HCT116 (cell line): Measurements from ENCODE around the gene AVL9. TPM values are rescaled to one million over a fixed set of nuclear protein-coding genes. Genes with fewer than 3 reads are reported as not detected.

Source experiments
- ATAC-seq: fragments of 200-7000 bp; cut with Tn5 transposase; 2 replicates; pipeline ENCODE4 v1.9.1; 2020; ENCODE audit warnings: mild to moderate bottlenecking, moderate library complexity
- BruUV-seq: library from RNA; stranded (reverse); fragments of 400-500 nt; replicated peaks from 2 replicates; lab custom pipeline; 2021; lab: Mats Ljungman, UMichigan
- CTCF ChIA-PET: fragments of 300-600 bp; sonication (Branson Sonifier 250); formaldehyde crosslinking; loops from one replicate; lab custom pipeline; 2021; ENCODE audit warnings: antibody characterized with exemption; lab: Charles Lee
- POLR2A ChIA-PET: fragments of 300-600, 350-600 bp; sonication (Branson Sonifier 250); formaldehyde crosslinking; loops from one replicate; lab custom pipeline; 2021; ENCODE audit warnings: antibody characterized with exemption; lab: Charles Lee
- RAD21 ChIA-PET, 2 experiments: fragments of 300-600 bp; sonication (Branson Sonifier 250); formaldehyde crosslinking; loops; one replicate each; lab custom pipeline; 2023; ENCODE audit warnings: low total read pairs in 2 of 2; ENCODE audit not compliant: uncharacterized antibody in 2 of 2, unreplicated experiment in 2 of 2, low non-redundant PET in 1 of 2; lab: Charles Lee
- DNase-seq: peaks from one replicate; pipeline ENCODE4 v3.0.0-alpha.2; 2010; ENCODE audit warnings: low read depth, low spot score
- H2AFZ ChIP-seq: fragments of 200-600 bp; shearing (Covaris generic), sonication (generic); 2 replicates; pipeline ENCODE4 v1.6.1; 2017; ENCODE audit warnings: low read depth, mixed run types, mixed read lengths, antibody characterized with exemption, low read length; ENCODE audit not compliant: poor library complexity, severe bottlenecking
- H3K27ac ChIP-seq: 2 replicates; pipeline ENCODE4 v1.5.1; 2012; ENCODE audit warnings: low read depth, low read length
- H3K27me3 ChIP-seq: fragments of 200-600 bp; sonication (generic); 2 replicates; pipeline ENCODE4 v1.6.1; 2016; ENCODE audit warnings: mixed run types, low read length, mixed read lengths; ENCODE audit not compliant: insufficient read depth
- H3K36me3 ChIP-seq, 2 experiments: fragments of 200-500 bp in 1 of 2; fragments of 200-600 bp in 1 of 2; sonication (Bioruptor generic) in 1 of 2; sonication (generic) in 1 of 2; 2 replicates each; pipeline versions ENCODE4 v1.5.1 to v1.6.1; 2014 to 2016; ENCODE audit warnings: low read length in 2 of 2, inconsistent platforms in 1 of 2, mixed read lengths in 1 of 2, mixed run types in 1 of 2; ENCODE audit not compliant: insufficient read depth in 2 of 2, control insufficient read depth in 1 of 2
- H3K4me1 ChIP-seq, 2 experiments: fragments of 200-600 bp in 1 of 2; sonication (generic) in 1 of 2; 2 replicates each; pipeline versions ENCODE4 v1.5.1 to v1.6.1; 2012 to 2017; ENCODE audit warnings: low read length in 2 of 2, inconsistent platforms in 1 of 2, mild to moderate bottlenecking in 1 of 2, mixed read lengths in 1 of 2, mixed run types in 1 of 2, moderate library complexity in 1 of 2; ENCODE audit not compliant: insufficient read depth in 2 of 2, control insufficient read depth in 1 of 2
- H3K4me2 ChIP-seq: fragments of 200-600 bp; sonication (generic); 2 replicates; pipeline ENCODE4 v1.6.1; 2017; ENCODE audit warnings: mixed run types, low read length, mixed read lengths
- H3K4me3 ChIP-seq, 2 experiments: fragments of 200-600 bp in 1 of 2; sonication (generic) in 1 of 2; replicated peaks in 1 of 2; 2 replicates each; pipeline ENCODE4 v1.5.1; 2011 to 2016; ENCODE audit warnings: low read length in 2 of 2, control low read depth in 1 of 2, low read depth in 1 of 2, mild to moderate bottlenecking in 1 of 2, mixed read lengths in 1 of 2, mixed run types in 1 of 2
- H3K79me2 ChIP-seq: fragments of 200-600 bp; sonication (generic); 2 replicates; pipeline ENCODE4 v1.6.1; 2017; ENCODE audit warnings: mild to moderate bottlenecking, mixed run types, low read length, moderate library complexity, mixed read lengths; ENCODE audit not compliant: insufficient read depth
- H3K9ac ChIP-seq: fragments of 200-600 bp; sonication (generic); 2 replicates; pipeline ENCODE4 v1.6.1; 2016; ENCODE audit warnings: low read length, mixed read lengths
- H3K9me2 ChIP-seq: fragments of 200-600 bp; sonication (generic), shearing (Covaris generic); 2 replicates; pipeline ENCODE4 v1.6.1; 2017; ENCODE audit warnings: mixed run types, mild to moderate bottlenecking, moderate library complexity; ENCODE audit not compliant: insufficient read depth
- H3K9me3 ChIP-seq, 2 experiments: fragments of 200-500 bp in 1 of 2; fragments of 200-600 bp in 1 of 2; sonication (Bioruptor generic) in 1 of 2; sonication (generic) in 1 of 2; 2 replicates each; pipeline ENCODE4 v1.6.1; 2014 to 2017; ENCODE audit warnings: low read length in 2 of 2, mixed read lengths in 2 of 2, inconsistent platforms in 1 of 2, low read depth in 1 of 2, mild to moderate bottlenecking in 1 of 2, mixed run types in 1 of 2, moderate library complexity in 1 of 2; ENCODE audit not compliant: control insufficient read depth in 1 of 2, insufficient read depth in 1 of 2
- H4K20me1 ChIP-seq: fragments of 200-600 bp; sonication (generic), shearing (Covaris generic); 2 replicates; pipeline ENCODE4 v1.6.1; 2017; ENCODE audit warnings: mixed run types, mild to moderate bottlenecking, moderate library complexity; ENCODE audit not compliant: insufficient read depth
- CBX3 ChIP-seq: IDR thresholded peaks from 2 replicates; pipeline ENCODE4 v1.6.1; 2012; ENCODE audit warnings: low read depth
- CEBPB ChIP-seq: IDR thresholded peaks from 2 replicates; pipeline ENCODE4 v1.6.1; 2012; ENCODE audit warnings: low read depth
- ELF1 ChIP-seq: IDR thresholded peaks from 2 replicates; pipeline ENCODE4 v1.6.1; 2012; ENCODE audit warnings: low read depth, borderline replicate concordance
- EZH2 ChIP-seq: fragments of 200-600 bp; sonication (generic); IDR thresholded peaks from 2 replicates; pipeline ENCODE4 v1.6.1; 2017; ENCODE audit warnings: antibody characterized with exemption, mixed run types
- EZH2phosphoT487 ChIP-seq: fragments of 200-600 bp; IDR thresholded peaks from 2 replicates; pipeline ENCODE4 v1.6.1; 2018; ENCODE audit warnings: antibody characterized with exemption, borderline replicate concordance
- FOSL1 ChIP-seq: IDR thresholded peaks from 2 replicates; pipeline ENCODE4 v1.6.1; 2012; ENCODE audit warnings: low read depth
- POLR2A ChIP-seq: IDR thresholded peaks from 2 replicates; pipeline ENCODE4 v1.7.0; 2011; ENCODE audit warnings: borderline replicate concordance; ENCODE audit not compliant: insufficient read depth, insufficient read length; ENCODE audit errors: extremely low read depth
- RAD21 ChIP-seq: IDR thresholded peaks from 2 replicates; pipeline ENCODE4 v1.6.1; 2012; ENCODE audit warnings: low read depth, mild to moderate bottlenecking
- SP1 ChIP-seq: IDR thresholded peaks from 2 replicates; pipeline ENCODE4 v1.6.1; 2012; ENCODE audit warnings: low read depth
- YY1 ChIP-seq: IDR thresholded peaks from 2 replicates; pipeline ENCODE4 v1.6.1; 2011; ENCODE audit warnings: low read length, low read depth, moderate library complexity, mild to moderate bottlenecking; ENCODE audit not compliant: insufficient replicate concordance; ENCODE audit errors: extremely low read depth
- ZBTB33 ChIP-seq: IDR thresholded peaks from 2 replicates; pipeline ENCODE4 v1.6.1; 2011; ENCODE audit warnings: mild to moderate bottlenecking, low read length, moderate library complexity; ENCODE audit not compliant: insufficient replicate concordance; ENCODE audit errors: extremely low read depth
- intact Hi-C: fragments of 100-400 bp; cut with micrococcal nuclease; formaldehyde crosslinking; loops from 2 replicates; pipeline ENCODE4 v1.10.0; 2022
- total RNA-seq: library from RNA; stranded (reverse); gene quantifications from one replicate; pipeline ENCODE4 v1.2.1, GENCODE V29; 2021; ENCODE audit not compliant: unreplicated experiment
- TF ChIP-seq, protein P1 (sequence below): IDR thresholded peaks from 2 replicates; pipeline ENCODE4 v1.6.1; 2012; ENCODE audit warnings: low read depth

The AVL9 gene
- total RNA-seq, 1 experiment from 2014 or later, result 89.0 TPM

GRCh38 chr7:32459788-32460187 lies 35.5 kb upstream of the AVL9 start (continued):
- TF ChIP-seq ZBTB33 (no peak), SP1 (no peak), RAD21 (no peak), EZH2 (no peak), ELF1 (no peak), CEBPB (no peak)
- TF ChIP-seq, all 23 proteins: peak for 0

DNA sequence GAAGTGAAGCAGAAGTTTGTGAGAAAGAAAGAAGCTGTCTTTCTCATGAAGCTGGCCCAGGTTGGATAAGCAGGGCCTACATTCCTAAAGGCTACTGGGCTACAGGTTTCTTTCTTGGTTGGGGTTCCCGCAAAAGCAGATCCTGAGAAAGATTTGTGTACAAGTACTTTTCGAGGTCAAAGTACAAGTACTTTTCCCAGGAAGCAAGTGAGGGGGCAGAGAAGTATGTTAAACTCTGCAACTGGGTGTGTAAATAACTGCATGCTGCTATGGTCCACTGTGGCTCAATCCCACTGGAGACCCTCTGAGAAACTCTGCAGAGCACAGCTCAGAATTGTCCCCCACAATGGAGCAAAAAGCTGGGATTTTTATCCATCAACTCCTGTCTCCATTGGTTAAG lies 33.8 kb upstream of the AVL9 start:
- H3K9me2 ChIP-seq, result no peaks in the 10 kb centered on the region
- H3K4me3 ChIP-seq, result no peak overlapping the region
- CTCF ChIA-PET, result no interaction called here
- H3K4me2 ChIP-seq, result no peak overlapping the region
- no TSS peak for BruUV-seq
- no peak for ATAC-seq
- DNase-seq, result no peak
- peaks cover 6% of the 10 kb centered on the region in 2 experiments; a peak in 3 of 4 replicates for H3K4me1 ChIP-seq
- no peaks in the 10 kb centered on the region for H3K79me2 ChIP-seq
- H4K20me1 ChIP-seq, result no peaks in the 10 kb centered on the region
- intact Hi-C loops, result no loop called here
- H2AFZ ChIP-seq, result no peak overlapping the region
- no peaks in the 10 kb centered on the region for H3K36me3 ChIP-seq
- H3K9me3 ChIP-seq, result no peaks in the 10 kb centered on the region
- H3K27me3 ChIP-seq, result no peaks in the 10 kb centered on the region
- no peak overlapping the region for H3K9ac ChIP-seq
- RAD21 ChIA-PET, result no interaction called here
- POLR2A ChIA-PET, result no interaction called here
- TF ChIP-seq, protein P1, sequence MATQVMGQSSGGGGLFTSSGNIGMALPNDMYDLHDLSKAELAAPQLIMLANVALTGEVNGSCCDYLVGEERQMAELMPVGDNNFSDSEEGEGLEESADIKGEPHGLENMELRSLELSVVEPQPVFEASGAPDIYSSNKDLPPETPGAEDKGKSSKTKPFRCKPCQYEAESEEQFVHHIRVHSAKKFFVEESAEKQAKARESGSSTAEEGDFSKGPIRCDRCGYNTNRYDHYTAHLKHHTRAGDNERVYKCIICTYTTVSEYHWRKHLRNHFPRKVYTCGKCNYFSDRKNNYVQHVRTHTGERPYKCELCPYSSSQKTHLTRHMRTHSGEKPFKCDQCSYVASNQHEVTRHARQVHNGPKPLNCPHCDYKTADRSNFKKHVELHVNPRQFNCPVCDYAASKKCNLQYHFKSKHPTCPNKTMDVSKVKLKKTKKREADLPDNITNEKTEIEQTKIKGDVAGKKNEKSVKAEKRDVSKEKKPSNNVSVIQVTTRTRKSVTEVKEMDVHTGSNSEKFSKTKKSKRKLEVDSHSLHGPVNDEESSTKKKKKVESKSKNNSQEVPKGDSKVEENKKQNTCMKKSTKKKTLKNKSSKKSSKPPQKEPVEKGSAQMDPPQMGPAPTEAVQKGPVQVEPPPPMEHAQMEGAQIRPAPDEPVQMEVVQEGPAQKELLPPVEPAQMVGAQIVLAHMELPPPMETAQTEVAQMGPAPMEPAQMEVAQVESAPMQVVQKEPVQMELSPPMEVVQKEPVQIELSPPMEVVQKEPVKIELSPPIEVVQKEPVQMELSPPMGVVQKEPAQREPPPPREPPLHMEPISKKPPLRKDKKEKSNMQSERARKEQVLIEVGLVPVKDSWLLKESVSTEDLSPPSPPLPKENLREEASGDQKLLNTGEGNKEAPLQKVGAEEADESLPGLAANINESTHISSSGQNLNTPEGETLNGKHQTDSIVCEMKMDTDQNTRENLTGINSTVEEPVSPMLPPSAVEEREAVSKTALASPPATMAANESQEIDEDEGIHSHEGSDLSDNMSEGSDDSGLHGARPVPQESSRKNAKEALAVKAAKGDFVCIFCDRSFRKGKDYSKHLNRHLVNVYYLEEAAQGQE, result no peak
- TF ChIP-seq CBX3 (no peak), EZH2phosphoT487 (no peak), RAD21 (no peak), YY1 (no peak), FOSL1 (no peak), POLR2A (no peak)
- TF ChIP-seq, all 23 proteins: peak for 0
- H3K27ac ChIP-seq, result no peak overlapping the region
